Measurements from ENCODE around the gene UROD.
"Not testable (repeated sequence)": the region's sequence is repeated elsewhere in the genome, so short reads cannot be mapped to it uniquely, and the experiment has no call there.

UROD gene

GRCh38 chr1:45011837-45012638, at the start of gene UROD:
TSS of gene UROD (plus strand) at chr1:45012254. CDS start at chr1:45012266, 12 bp downstream.
- peak; percentile 91 for DNase-seq

GRCh38 chr1:44962729-44963128, 49.3 kb upstream of the UROD start:
- DNase-seq: no peak

GRCh38 chr1:44964396-44964795, 47.7 kb upstream of the UROD start:
- no peak for DNase-seq

- DNase-seq: no peak
These were observed 41.7 kb upstream of the UROD start for GRCh38 chr1:44970317-44970716.

GRCh38 chr1:44973645-44974044, 38.4 kb upstream of the UROD start:
- no peak for DNase-seq

GRCh38 chr1:44976252-44976651, 35.8 kb upstream of the UROD start:
- DNase-seq: no peak

GRCh38 chr1:44977372-44977771, 34.7 kb upstream of the UROD start:
- DNase-seq: not testable (repeated sequence)

GRCh38 chr1:44985747-44986359, 26.2 kb upstream of the UROD start:
- DNase-seq: no peak

- no peak for DNase-seq
These were observed 23.4 kb upstream of the UROD start for GRCh38 chr1:44988531-44989156.

- no peak for DNase-seq
These were observed 17.6 kb upstream of the UROD start for GRCh38 chr1:44994309-44994898.

GRCh38 chr1:44995467-44996238, 16.4 kb upstream of the UROD start:
- no peak for DNase-seq

GRCh38 chr1:44999232-44999631, 12.8 kb upstream of the UROD start:
- no peak for DNase-seq

GRCh38 chr1:45001011-45001481, 11.0 kb upstream of the UROD start:
- DNase-seq: no peak

GRCh38 chr1:45001576-45001975, 10.5 kb upstream of the UROD start:
- DNase-seq: not testable (repeated sequence)

GRCh38 chr1:45002650-45003645, 9.1 kb upstream of the UROD start:
- DNase-seq: no peak

- no peak for DNase-seq
These were observed 8.3 kb upstream of the UROD start for GRCh38 chr1:45003741-45004140.

GRCh38 chr1:45004281-45004920, 7.7 kb upstream of the UROD start:
- DNase-seq: no peak

- DNase-seq: no peak
These were observed 6.3 kb upstream of the UROD start for GRCh38 chr1:45005761-45006160.

- DNase-seq: no peak
These were observed 4.7 kb upstream of the UROD start for GRCh38 chr1:45007311-45007710.

GRCh38 chr1:45008076-45008475, 4.0 kb upstream of the UROD start:
- DNase-seq: no peak

- DNase-seq: no peak
These were observed 3.5 kb upstream of the UROD start for GRCh38 chr1:45008516-45008915.

Data from CD4-positive, alpha-beta T cell treated with Interleukin-1 beta for 1 hour (primary cell).